Sigmoid colon (tissue), 4 donors: ENCODE measurements around the gene SRSF2.

Source experiments
- EP300 ChIP-seq, 4 donors: sonication (generic); formaldehyde crosslinking; IDR thresholded peaks; one replicate each; pipeline ENCODE4 v1.6.1; 2017; ENCODE audit warnings: antibody characterized with exemption in 4 of 4
- POLR2A ChIP-seq, 2 donors: fragments of 450-650 bp; IDR thresholded peaks; one replicate each; pipeline ENCODE4 v1.6.1; 2016; ENCODE audit warnings: antibody characterized with exemption in 2 of 2, mild to moderate bottlenecking in 2 of 2, moderate library complexity in 2 of 2
- POLR2AphosphoS5 ChIP-seq, 4 donors: sonication (generic); formaldehyde crosslinking; IDR thresholded peaks; one replicate each; pipeline ENCODE4 v1.6.1; 2017; ENCODE audit warnings: antibody characterized with exemption in 4 of 4
- TF ChIP-seq, protein P1 (sequence below), 4 experiments: fragments of 450-650 bp in 3 of 4; fragments of 200-600 bp in 1 of 4; IDR thresholded peaks; one replicate each; pipeline ENCODE4 v1.5.1; 2016 to 2019; ENCODE audit warnings: antibody characterized with exemption in 4 of 4, mild to moderate bottlenecking in 3 of 4, moderate library complexity in 2 of 4

DNA sequence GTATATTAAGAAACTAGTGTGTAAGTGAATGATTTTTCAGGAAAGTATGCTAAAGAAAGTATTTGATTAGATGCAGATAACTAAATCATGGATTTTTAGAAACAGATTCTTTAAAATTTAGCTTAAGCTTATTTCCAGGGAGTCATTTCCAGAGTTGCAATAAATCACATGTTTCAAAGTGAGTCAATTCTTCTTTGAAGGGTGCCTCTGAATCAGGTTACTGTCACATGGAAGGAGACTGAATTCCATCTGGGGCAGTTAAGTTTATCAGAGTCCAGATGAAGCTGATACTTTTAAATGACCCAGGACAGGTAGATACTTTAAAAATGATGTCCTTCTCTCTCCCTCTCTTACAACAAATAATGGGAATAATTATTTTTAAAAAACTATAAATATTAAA lies 5.8 kb upstream of the SRSF2 start:
- TF ChIP-seq, protein P1, sequence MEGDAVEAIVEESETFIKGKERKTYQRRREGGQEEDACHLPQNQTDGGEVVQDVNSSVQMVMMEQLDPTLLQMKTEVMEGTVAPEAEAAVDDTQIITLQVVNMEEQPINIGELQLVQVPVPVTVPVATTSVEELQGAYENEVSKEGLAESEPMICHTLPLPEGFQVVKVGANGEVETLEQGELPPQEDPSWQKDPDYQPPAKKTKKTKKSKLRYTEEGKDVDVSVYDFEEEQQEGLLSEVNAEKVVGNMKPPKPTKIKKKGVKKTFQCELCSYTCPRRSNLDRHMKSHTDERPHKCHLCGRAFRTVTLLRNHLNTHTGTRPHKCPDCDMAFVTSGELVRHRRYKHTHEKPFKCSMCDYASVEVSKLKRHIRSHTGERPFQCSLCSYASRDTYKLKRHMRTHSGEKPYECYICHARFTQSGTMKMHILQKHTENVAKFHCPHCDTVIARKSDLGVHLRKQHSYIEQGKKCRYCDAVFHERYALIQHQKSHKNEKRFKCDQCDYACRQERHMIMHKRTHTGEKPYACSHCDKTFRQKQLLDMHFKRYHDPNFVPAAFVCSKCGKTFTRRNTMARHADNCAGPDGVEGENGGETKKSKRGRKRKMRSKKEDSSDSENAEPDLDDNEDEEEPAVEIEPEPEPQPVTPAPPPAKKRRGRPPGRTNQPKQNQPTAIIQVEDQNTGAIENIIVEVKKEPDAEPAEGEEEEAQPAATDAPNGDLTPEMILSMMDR (IDR thresholded peaks at IDR 0.05), result no peak
- TF ChIP-seq POLR2A (IDR thresholded peaks at IDR 0.05), result no peak
- TF ChIP-seq EP300 (IDR thresholded peaks at IDR 0.05), result no peak
- TF ChIP-seq POLR2AphosphoS5 (IDR thresholded peaks at IDR 0.05), result no peak
